Mesenchymal stem cell (in vitro differentiated cells and primary cell): ENCODE measurements around the gene ADH4.
"Not testable (repeated sequence)": the region's sequence is repeated elsewhere in the genome, so short reads cannot be mapped to it uniquely, and the experiment has no call there.

Experiments used
- DNase-seq: peaks from one replicate; pipeline ENCODE4 v3.0.0-alpha.2; 2013
- H2AFZ ChIP-seq: one replicate; pipeline ENCODE4 v1.6.1; 2013; ENCODE audit warnings: low read depth, mild to moderate bottlenecking, control low read depth, inconsistent platforms, low read length, moderate library complexity
- H2AK5ac ChIP-seq: 2 replicates; pipeline ENCODE4 v1.6.1; 2013; ENCODE audit warnings: low read length, moderate library complexity, mild to moderate bottlenecking, inconsistent platforms; ENCODE audit not compliant: severe bottlenecking
- H2BK120ac ChIP-seq: one replicate; pipeline ENCODE4 v1.6.1; 2013; ENCODE audit warnings: low read depth, mild to moderate bottlenecking, inconsistent platforms, low read length, moderate library complexity
- H2BK12ac ChIP-seq, 2 experiments: one replicate each; pipeline ENCODE4 v1.6.1; 2013; ENCODE audit warnings: inconsistent platforms in 2 of 2, low read length in 2 of 2, mild to moderate bottlenecking in 2 of 2, moderate library complexity in 2 of 2, control low read depth in 1 of 2
- H2BK15ac ChIP-seq: one replicate; pipeline ENCODE4 v1.6.1; 2013; ENCODE audit warnings: mild to moderate bottlenecking, low read depth, inconsistent platforms; ENCODE audit not compliant: poor library complexity, severe bottlenecking
- H2BK5ac ChIP-seq: 2 replicates; pipeline ENCODE4 v1.6.1; 2013; ENCODE audit warnings: low read depth, mild to moderate bottlenecking, low read length, control low read depth, inconsistent platforms; ENCODE audit not compliant: poor library complexity, severe bottlenecking
- H3K14ac ChIP-seq, 2 experiments: one replicate each; pipeline ENCODE4 v1.6.1; 2013; ENCODE audit warnings: inconsistent platforms in 2 of 2, low read length in 2 of 2, control low read depth in 1 of 2, mild to moderate bottlenecking in 1 of 2, moderate library complexity in 1 of 2
- H3K18ac ChIP-seq, 2 experiments: one replicate each; pipeline ENCODE4 v1.6.1; 2013; ENCODE audit warnings: inconsistent platforms in 2 of 2, low read length in 2 of 2, control low read depth in 1 of 2, low read depth in 1 of 2, mild to moderate bottlenecking in 1 of 2
- H3K23ac ChIP-seq, 2 experiments: one replicate each; pipeline ENCODE4 v1.6.1; 2013; ENCODE audit warnings: inconsistent platforms in 2 of 2, low read length in 2 of 2, mild to moderate bottlenecking in 2 of 2, moderate library complexity in 2 of 2, control low read depth in 1 of 2
- H3K27ac ChIP-seq: 2 replicates; pipeline ENCODE4 v1.5.1; 2013; ENCODE audit warnings: mild to moderate bottlenecking, moderate library complexity, low read length, control low read depth, inconsistent platforms; ENCODE audit not compliant: poor library complexity, severe bottlenecking
- H3K27me3 ChIP-seq, 2 experiments: 2 replicates each; pipeline versions ENCODE4 v1.6.1 to v1.7.0; 2013; ENCODE audit warnings: low read length in 2 of 2, mild to moderate bottlenecking in 2 of 2, moderate library complexity in 2 of 2, control low read depth in 1 of 2, inconsistent platforms in 1 of 2; ENCODE audit not compliant: control insufficient read depth in 1 of 2, insufficient read depth in 1 of 2
- H3K36me3 ChIP-seq, 2 experiments: 2 replicates each; pipeline versions ENCODE4 v1.6.1 to v1.7.0; 2013; ENCODE audit warnings: low read length in 2 of 2, control low read depth in 1 of 2, inconsistent platforms in 1 of 2, low read depth in 1 of 2, mild to moderate bottlenecking in 1 of 2; ENCODE audit not compliant: insufficient read depth in 2 of 2, control insufficient read depth in 1 of 2
- H3K4ac ChIP-seq, 2 experiments: one replicate each; pipeline ENCODE4 v1.6.1; 2013; ENCODE audit warnings: inconsistent platforms in 2 of 2, low read length in 2 of 2, mild to moderate bottlenecking in 2 of 2, moderate library complexity in 2 of 2, control low read depth in 1 of 2, low read depth in 1 of 2
- H3K4me1 ChIP-seq: 2 replicates; pipeline ENCODE4 v1.6.1; 2013; ENCODE audit warnings: low read depth, low read length, control low read depth; ENCODE audit not compliant: control insufficient read depth, insufficient read depth
- H3K4me2 ChIP-seq: 2 replicates; pipeline ENCODE4 v1.6.1; 2013; ENCODE audit warnings: low read length, mild to moderate bottlenecking, inconsistent platforms; ENCODE audit not compliant: poor library complexity, severe bottlenecking
- H3K4me3 ChIP-seq, 2 experiments: 2 replicates each; pipeline versions ENCODE4 v1.5.1 to v1.7.0; 2013; ENCODE audit warnings: low read length in 2 of 2, mild to moderate bottlenecking in 2 of 2, control low read depth in 1 of 2, low read depth in 1 of 2; ENCODE audit not compliant: insufficient read depth in 1 of 2
- H3K79me1 ChIP-seq: replicated peaks from 2 replicates; pipeline ENCODE4 v1.6.1; 2013; ENCODE audit warnings: mild to moderate bottlenecking, control low read depth, low read length, inconsistent platforms; ENCODE audit not compliant: poor library complexity, severe bottlenecking
- H3K9ac ChIP-seq: 2 replicates; pipeline ENCODE4 v1.7.0; 2013; ENCODE audit warnings: mild to moderate bottlenecking, low read length, moderate library complexity
- H3K9me3 ChIP-seq: 2 replicates; pipeline ENCODE4 v1.7.0; 2013; ENCODE audit warnings: mild to moderate bottlenecking, low read length; ENCODE audit not compliant: control insufficient read depth
- H4K8ac ChIP-seq: one replicate; pipeline ENCODE4 v1.6.1; 2013; ENCODE audit warnings: inconsistent platforms, mild to moderate bottlenecking, low read length, moderate library complexity
- H4K91ac ChIP-seq: one replicate; pipeline ENCODE4 v1.6.1; 2013; ENCODE audit warnings: mild to moderate bottlenecking, low read length, inconsistent platforms
- WGBS: methylation state at CpG from one replicate; pipeline ENCODE4 v1.1.7; 2013; ENCODE audit warnings: mixed read lengths; 5-methylcytosine and 5-hydroxymethylcytosine counted together

Gene ADH4

GRCh38 chr4:99102634-99103033 lies 41.5 kb downstream of the ADH4 start:
- Histone ChIP-seq H4K8ac (no peak overlapping the region), H3K4me2 (no peak overlapping the region), H3K27ac (no peak overlapping the region), H3K4me1 (no peaks in the 10 kb centered on the region), H3K23ac (no peak overlapping the region), H2AK5ac (no peak overlapping the region), H2BK12ac (no peak overlapping the region), H3K36me3 (peaks cover 0 to 3% of the 10 kb centered on the region in 2 experiments), H3K9me3 (no peaks in the 10 kb centered on the region), H3K9ac (no peak overlapping the region), H3K4ac (no peak overlapping the region), H2BK5ac (no peak overlapping the region), H3K14ac (no peak overlapping the region), H3K27me3 (no peaks in the 10 kb centered on the region), H4K91ac (no peak overlapping the region), H2BK15ac (no peak overlapping the region), H2BK120ac (no peak overlapping the region), H3K18ac (no peak overlapping the region), H2AFZ (no peak overlapping the region), H3K79me1 (no peaks in the 10 kb centered on the region), H3K4me3 (no peak overlapping the region)
- WGBS: 96% methylated on average over 2 of the region's 2 CpGs
- no peak for DNase-seq

GRCh38 chr4:99100876-99101275 lies 43.2 kb downstream of the ADH4 start:
- Histone ChIP-seq H3K27ac (no peak overlapping the region), H2BK5ac (no peak overlapping the region), H2AFZ (no peak overlapping the region), H3K9me3 (no peaks in the 10 kb centered on the region), H2BK12ac (no peak overlapping the region), H2AK5ac (no peak overlapping the region), H3K23ac (no peak overlapping the region), H3K4me3 (no peak overlapping the region), H3K4me1 (no peaks in the 10 kb centered on the region), H4K91ac (no peak overlapping the region), H3K14ac (no peak overlapping the region), H2BK120ac (no peak overlapping the region), H4K8ac (no peak overlapping the region), H3K18ac (no peak overlapping the region), H3K9ac (no peak overlapping the region), H3K4ac (no peak overlapping the region), H3K79me1 (no peaks in the 10 kb centered on the region), H3K4me2 (no peak overlapping the region), H3K36me3 (peaks cover 0 to 3% of the 10 kb centered on the region in 2 experiments), H2BK15ac (no peak overlapping the region), H3K27me3 (no peaks in the 10 kb centered on the region)
- no peak for DNase-seq
- WGBS: no CpG with 5 or more reads among the region's 1 CpG

- DNase-seq, H4K91ac ChIP-seq, H2BK5ac ChIP-seq, H3K79me1 ChIP-seq, H3K27me3 ChIP-seq, H3K4me2 ChIP-seq, H2AK5ac ChIP-seq, H4K8ac ChIP-seq, H3K36me3 ChIP-seq, H3K9me3 ChIP-seq, H3K18ac ChIP-seq, H3K4ac ChIP-seq, H2AFZ ChIP-seq, H2BK120ac ChIP-seq, H3K14ac ChIP-seq, H2BK12ac ChIP-seq, H2BK15ac ChIP-seq, H3K4me3 ChIP-seq, H3K23ac ChIP-seq, H3K27ac ChIP-seq, H3K4me1 ChIP-seq: not testable (repeated sequence)
- WGBS: 62% methylated on average over 4 of the region's 5 CpGs
- peak overlapping the region; percentile 13 for H3K9ac ChIP-seq
These were observed 44.3 kb downstream of the ADH4 start for GRCh38 chr4:99099814-99100213.

GRCh38 chr4:99099311-99099710 lies 44.8 kb downstream of the ADH4 start:
- Histone ChIP-seq H3K27me3 (no peaks in the 10 kb centered on the region), H2AK5ac (no peak overlapping the region), H3K14ac (no peak overlapping the region), H3K79me1 (no peaks in the 10 kb centered on the region), H4K91ac (no peak overlapping the region), H3K4me2 (no peak overlapping the region), H3K36me3 (peaks cover 0 to 3% of the 10 kb centered on the region in 2 experiments), H3K9ac (no peak overlapping the region), H3K23ac (no peak overlapping the region), H2BK5ac (no peak overlapping the region), H2BK12ac (no peak overlapping the region), H3K9me3 (no peaks in the 10 kb centered on the region), H3K4me1 (no peaks in the 10 kb centered on the region), H4K8ac (no peak overlapping the region), H3K4ac (no peak overlapping the region), H3K4me3 (no peak overlapping the region), H3K27ac (no peak overlapping the region), H2BK15ac (no peak overlapping the region), H2AFZ (no peak overlapping the region), H2BK120ac (no peak overlapping the region), H3K18ac (no peak overlapping the region)
- WGBS: 82% methylated on average over 12 of the region's 12 CpGs
- no peak for DNase-seq
